Activated CD8-positive, alpha-beta T cell treated with anti-CD3 and anti-CD28 coated beads for 36 hours (primary cell): ENCODE results near the gene PCDH15. TPM values are rescaled to one million over a fixed set of nuclear protein-coding genes. Genes with fewer than 3 reads are reported as not detected.

Experiments
- ATAC-seq: fragments of 200-7000 bp; cut with Tn5 transposase; one replicate; pipeline ENCODE4 v1.10.0; 2021; ENCODE audit warnings: mild to moderate bottlenecking, moderate library complexity
- CTCF ChIA-PET: fragments of 350-600 bp; sonication (Branson Sonifier 250); formaldehyde crosslinking; loops from one replicate; lab custom pipeline; 2021; ENCODE audit warnings: antibody characterized with exemption; lab: Charles Lee
- POLR2A ChIA-PET: fragments of 350-600 bp; sonication (Branson Sonifier 250); formaldehyde crosslinking; loops from one replicate; lab custom pipeline; 2021; ENCODE audit warnings: antibody characterized with exemption; lab: Charles Lee
- DNase-seq: peaks from one replicate; pipeline ENCODE4 v3.0.0-alpha.2; 2020
- H3K27ac Mint-ChIP-seq: one replicate; pipeline ENCODE4 v1.8.0; 2021; ENCODE audit warnings: mild to moderate bottlenecking, mixed read lengths
- H3K27me3 Mint-ChIP-seq: one replicate; pipeline ENCODE4 v1.8.0; 2021; ENCODE audit warnings: mixed read lengths
- H3K36me3 Mint-ChIP-seq: one replicate; pipeline ENCODE4 v1.8.0; 2021; ENCODE audit warnings: low read depth, mixed read lengths
- H3K4me1 Mint-ChIP-seq: one replicate; pipeline ENCODE4 v1.8.0; 2021; ENCODE audit warnings: low read depth, mixed read lengths
- H3K4me3 Mint-ChIP-seq: one replicate; pipeline ENCODE4 v1.8.0; 2021; ENCODE audit warnings: mild to moderate bottlenecking, moderate library complexity, mixed read lengths
- H3K9me3 Mint-ChIP-seq: one replicate; pipeline ENCODE4 v1.8.0; 2021; ENCODE audit warnings: mixed read lengths
- CTCF ChIP-seq: fragments of 200-600 bp; IDR thresholded peaks from one replicate; pipeline ENCODE4 v1.8.0; 2022; ENCODE audit warnings: antibody characterized with exemption, mild to moderate bottlenecking
- intact Hi-C: fragments of 100-400 bp; cut with micrococcal nuclease; formaldehyde crosslinking; loops from one replicate; pipeline ENCODE4 v1.10.0; 2022
- total RNA-seq, 2 experiments: library from RNA; stranded (reverse); gene quantifications; one replicate each; pipeline ENCODE4 v1.2.3, GENCODE V29; 2021

PCDH15 gene
- total RNA-seq, 2 experiments from 2014 or later = not detected

GRCh38 chr10:54081950-54082349, 719.1 kb downstream of the PCDH15 start:
- Mint-ChIP-seq H3K36me3 (no peaks in the 10 kb centered on the region), H3K4me3 (no peak overlapping the region), H3K4me1 (no peaks in the 10 kb centered on the region), H3K27ac (no peak overlapping the region), H3K27me3 (no peaks in the 10 kb centered on the region), H3K9me3 (peaks cover 4% of the 10 kb centered on the region)
- DNase-seq (no peak), ATAC-seq (no peak)
- intact Hi-C loops = no loop called here
- TF ChIP-seq CTCF = no peak
- POLR2A ChIA-PET = no interaction called here
- CTCF ChIA-PET = no interaction called here

GRCh38 chr10:54067361-54067760, 733.7 kb downstream of the PCDH15 start:
- Mint-ChIP-seq H3K36me3 (no peaks in the 10 kb centered on the region), H3K27ac (no peak overlapping the region), H3K4me3 (no peak overlapping the region), H3K4me1 (no peaks in the 10 kb centered on the region), H3K9me3 (peaks cover 5% of the 10 kb centered on the region), H3K27me3 (no peaks in the 10 kb centered on the region)
- intact Hi-C loops = no loop called here
- ChIA-PET POLR2A (no interaction called here), CTCF (no interaction called here)
- ATAC-seq = no peak
- TF ChIP-seq CTCF = no peak
- no peak for DNase-seq

- DNase-seq = no peak
- Mint-ChIP-seq H3K27me3 (no peaks in the 10 kb centered on the region), H3K36me3 (no peaks in the 10 kb centered on the region), H3K27ac (no peak overlapping the region), H3K4me3 (no peak overlapping the region), H3K4me1 (no peaks in the 10 kb centered on the region), H3K9me3 (peaks cover 5% of the 10 kb centered on the region)
- ATAC-seq = no peak
- TF ChIP-seq CTCF = no peak
- ChIA-PET CTCF (no interaction called here), POLR2A (no interaction called here)
- intact Hi-C loops = no loop called here
Observed at GRCh38 chr10:54066646-54067045, 734.4 kb downstream of the PCDH15 start.

- no peaks in the 10 kb centered on the region for H3K4me1 Mint-ChIP-seq
- ChIA-PET POLR2A (no interaction called here), CTCF (no interaction called here)
- H3K4me3 Mint-ChIP-seq = no peak overlapping the region
- peaks cover 6% of the 10 kb centered on the region for H3K9me3 Mint-ChIP-seq
- intact Hi-C loops = no loop called here
- TF ChIP-seq CTCF = no peak
- no peak overlapping the region for H3K27ac Mint-ChIP-seq
- no peak for DNase-seq
- H3K36me3 Mint-ChIP-seq = no peaks in the 10 kb centered on the region
- ATAC-seq = no peak
- no peaks in the 10 kb centered on the region for H3K27me3 Mint-ChIP-seq
Observed at GRCh38 chr10:54065106-54065505, 735.9 kb downstream of the PCDH15 start.

- no peaks in the 10 kb centered on the region for H3K36me3 Mint-ChIP-seq
- DNase-seq (no peak), ATAC-seq (no peak)
- H3K9me3 Mint-ChIP-seq = peaks cover 10% of the 10 kb centered on the region
- ChIA-PET CTCF (no interaction called here), POLR2A (no interaction called here)
- intact Hi-C loops = no loop called here
- H3K27me3 Mint-ChIP-seq = no peaks in the 10 kb centered on the region
- H3K4me3 Mint-ChIP-seq = no peak overlapping the region
- no peak overlapping the region for H3K27ac Mint-ChIP-seq
- no peaks in the 10 kb centered on the region for H3K4me1 Mint-ChIP-seq
- TF ChIP-seq CTCF = no peak
Observed at GRCh38 chr10:54064215-54064614, 736.8 kb downstream of the PCDH15 start.
